Gastrocnemius medialis (tissue), 4 donors: ENCODE results near the gene PI4K2B.

ENCODE experiments used
- POLR2A ChIP-seq, 2 donors: fragments of 450-650 bp; IDR thresholded peaks; one replicate each; pipeline ENCODE4 v1.6.1; 2017; ENCODE audit warnings: antibody characterized with exemption in 2 of 2, mild to moderate bottlenecking in 2 of 2, moderate library complexity in 2 of 2
- TF ChIP-seq, protein P1 (sequence below), 5 experiments: fragments of 450-650 bp in 3 of 5; fragments of 200-600 bp in 2 of 5; sonication (generic) in 2 of 5; IDR thresholded peaks in 4 of 5; conservative IDR thresholded peaks in 1 of 5; 1 replicate in 4 of 5; 2 replicates in 1 of 5; pipeline ENCODE4 v1.5.1; 2016 to 2019; ENCODE audit warnings: antibody characterized with exemption in 5 of 5, mild to moderate bottlenecking in 3 of 5, moderate library complexity in 3 of 5

DNA sequence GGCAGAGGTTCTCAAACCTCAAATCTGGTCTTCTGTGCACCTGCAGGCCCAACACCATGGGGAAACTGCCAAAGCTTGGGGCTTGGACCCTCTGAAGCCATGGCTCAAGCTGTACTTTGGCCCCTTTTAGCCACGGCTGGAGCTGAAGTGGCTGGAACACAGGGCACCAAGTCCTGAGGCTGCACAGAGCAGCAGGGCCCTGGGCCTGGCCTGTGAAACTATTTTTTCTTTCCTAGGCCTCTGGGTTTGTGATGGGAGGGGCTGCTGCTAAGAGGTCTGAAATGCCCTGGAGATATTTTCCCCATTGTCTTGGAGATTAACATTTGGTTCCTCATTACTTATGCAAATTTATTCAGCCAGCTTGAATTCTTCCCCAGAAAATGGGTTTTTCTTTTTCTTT is 18.3 kb upstream of the PI4K2B start:
- TF ChIP-seq, protein P1, sequence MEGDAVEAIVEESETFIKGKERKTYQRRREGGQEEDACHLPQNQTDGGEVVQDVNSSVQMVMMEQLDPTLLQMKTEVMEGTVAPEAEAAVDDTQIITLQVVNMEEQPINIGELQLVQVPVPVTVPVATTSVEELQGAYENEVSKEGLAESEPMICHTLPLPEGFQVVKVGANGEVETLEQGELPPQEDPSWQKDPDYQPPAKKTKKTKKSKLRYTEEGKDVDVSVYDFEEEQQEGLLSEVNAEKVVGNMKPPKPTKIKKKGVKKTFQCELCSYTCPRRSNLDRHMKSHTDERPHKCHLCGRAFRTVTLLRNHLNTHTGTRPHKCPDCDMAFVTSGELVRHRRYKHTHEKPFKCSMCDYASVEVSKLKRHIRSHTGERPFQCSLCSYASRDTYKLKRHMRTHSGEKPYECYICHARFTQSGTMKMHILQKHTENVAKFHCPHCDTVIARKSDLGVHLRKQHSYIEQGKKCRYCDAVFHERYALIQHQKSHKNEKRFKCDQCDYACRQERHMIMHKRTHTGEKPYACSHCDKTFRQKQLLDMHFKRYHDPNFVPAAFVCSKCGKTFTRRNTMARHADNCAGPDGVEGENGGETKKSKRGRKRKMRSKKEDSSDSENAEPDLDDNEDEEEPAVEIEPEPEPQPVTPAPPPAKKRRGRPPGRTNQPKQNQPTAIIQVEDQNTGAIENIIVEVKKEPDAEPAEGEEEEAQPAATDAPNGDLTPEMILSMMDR (IDR thresholded peaks at IDR 0.05 in 4 of 5, conservative IDR thresholded peaks at IDR 0.05 in 1 of 5): no peak
- no peak for TF ChIP-seq POLR2A (IDR thresholded peaks at IDR 0.05)
